ENCODE results near the gene KLHL42. TPM values are rescaled to one million over a fixed set of nuclear protein-coding genes. Genes with fewer than 3 reads are reported as not detected.

Gene KLHL42
- total and polyA plus RNA-seq, 9 of the 15 experiments (the other 6 are each of a cell fraction or from before 2014, with no cell fraction given), result 1.5 to 11.8 (median 9.6) TPM

- WGBS (ENCODE audit: insufficient coverage, low coverage, missing lambda C conversion rate), result 63% methylated on average over 5 of the region's 5 CpGs
- FAIRE-seq (no peak), DNase-seq (ENCODE audit: extremely low read depth in 1 of 4, low spot score in 3 of 4) (no peak), ATAC-seq (no peak)
- Histone ChIP-seq H3K36me3 (ENCODE audit: control insufficient read depth, insufficient read depth, low read length) (peaks cover 21% of the 10 kb centered on the region; the same call in 2 of the 3 replicates), H3K9me3 (replicated peaks; ENCODE audit: control insufficient read depth, insufficient read depth, low read depth, low read length) (no peaks in the 10 kb centered on the region), H3K9me1 (ENCODE audit: control insufficient read depth, insufficient read depth, low read length) (no peaks in the 10 kb centered on the region), H3K27ac (ENCODE audit: extremely low read depth, low read depth, low read length) (no peak overlapping the region), H3K79me2 (ENCODE audit: control insufficient read depth, insufficient read depth, low read length) (no peaks in the 10 kb centered on the region), H2AFZ (ENCODE audit: low read depth, low read length) (no peak overlapping the region), H3K9ac (ENCODE audit: insufficient read depth in 1 of 2, low read depth in 2 of 2, low read length in 2 of 2) (no peak overlapping the region), H4K20me1 (replicated peaks; ENCODE audit: control insufficient read depth, insufficient read depth, low read length) (no peaks in the 10 kb centered on the region), H3K27me3 (ENCODE audit: control insufficient read depth in 2 of 2, insufficient read depth in 2 of 2, low read length in 2 of 2) (no peaks in the 10 kb centered on the region), H3K4me1 (replicated peaks in 1 of 2; ENCODE audit: control insufficient read depth in 2 of 2, insufficient read depth in 2 of 2, low read length in 2 of 2) (peaks cover 0 to 10% of the 10 kb centered on the region in 2 experiments; a peak in 3 of 5 replicates), H3K4me2 (ENCODE audit: insufficient read depth, low read length) (no peak overlapping the region), H3K4me3 (no peak overlapping the region)
- no TSS peak for BruUV-seq (replicated peaks)
- TF ChIP-seq ZNF740 (CRISPR knock-in tag; IDR thresholded peaks at IDR 0.05) (no peak), ZNF740 (tag; IDR thresholded peaks at IDR 0.05) (no peak), ZNF347 (CRISPR knock-in tag; IDR thresholded peaks at IDR 0.05; ENCODE audit: low read depth) (no peak), ZNF239 (CRISPR knock-in tag; IDR thresholded peaks at IDR 0.05) (no peak), MYBL2 (IDR thresholded peaks at IDR 0.05; ENCODE audit: low read depth) (no peak), MYBL2 (CRISPR knock-in tag; IDR thresholded peaks at IDR 0.05; ENCODE audit: borderline replicate concordance) (no peak), ZKSCAN3 (CRISPR knock-in tag; IDR thresholded peaks at IDR 0.05) (no peak), REST (IDR thresholded peaks at IDR 0.05; ENCODE audit: borderline replicate concordance) (no peak), REST (CRISPR knock-in tag; IDR thresholded peaks at IDR 0.05; ENCODE audit: low read depth) (no peak), ZNF224 (CRISPR knock-in tag; IDR thresholded peaks at IDR 0.05) (no peak), ZNF766 (CRISPR knock-in tag; conservative IDR thresholded peaks at IDR 0.05) (no peak)
- in situ Hi-C loops (cut with MboI) (no loop called here), intact Hi-C loops (cut with micrococcal nuclease) (no loop called here)
- CTCF ChIA-PET (ENCODE audit: low intra/inter-chr PET ratio), result no interaction called here
- POLR2A ChIA-PET, result interaction anchor here (0.6 kb wide), 1 partner anchor 389 kb away, joined by 3 read pairs; no protein-coding TSS in a partner anchor
Observed at GRCh38 chr12:27801630-27802029, 21.6 kb downstream of the KLHL42 start.

Measured in K562 (cell line).